Psoas muscle (tissue), 8 donors: ENCODE data around the gene SPDYE4. TPM values are rescaled to one million over a fixed set of nuclear protein-coding genes. Genes with fewer than 3 reads are reported as not detected.

Experiments used
- ATAC-seq, 4 donors: fragments of 200-7000 bp; cut with Tn5 transposase; one replicate each; pipeline ENCODE4 v1.9.1; 2020; ENCODE audit warnings: moderate library complexity in 3 of 4, mild to moderate bottlenecking in 2 of 4
- DNase-seq, 2 donors: peaks; one replicate each; pipeline ENCODE4 v3.0.0-alpha.2; 2020
- H3K27ac ChIP-seq: fragments of 200-600 bp; one replicate; pipeline ENCODE4 v1.8.0; 2022
- H3K27me3 ChIP-seq, 3 donors: fragments of 200-600 bp in 1 of 3; one replicate each; pipeline versions ENCODE4 v1.6.1 to v1.8.0; 2013 to 2022; ENCODE audit warnings: low read length in 2 of 3, mild to moderate bottlenecking in 2 of 3, moderate library complexity in 1 of 3; ENCODE audit not compliant: insufficient read depth in 3 of 3
- H3K36me3 ChIP-seq, 2 donors: fragments of 200-600 bp in 1 of 2; one replicate each; pipeline versions ENCODE4 v1.6.1 to v1.8.0; 2013 to 2022; ENCODE audit warnings: low read depth in 1 of 2, mild to moderate bottlenecking in 1 of 2, moderate library complexity in 1 of 2; ENCODE audit not compliant: insufficient read depth in 1 of 2
- H3K4me1 ChIP-seq: fragments of 200-600 bp; one replicate; pipeline ENCODE4 v1.8.0; 2022
- H3K4me3 ChIP-seq: fragments of 200-600 bp; one replicate; pipeline ENCODE4 v1.8.0; 2022; ENCODE audit warnings: mild to moderate bottlenecking
- H3K9me3 ChIP-seq: fragments of 200-600 bp; one replicate; pipeline ENCODE4 v1.8.0; 2022
- CTCF ChIP-seq: fragments of 200-600 bp; IDR thresholded peaks from one replicate; pipeline ENCODE4 v1.8.0; 2022; ENCODE audit warnings: antibody characterized with exemption
- WGBS, 3 donors: extraction: QIAGEN DNeasy Blood & Tissue Kit; methylation state at CpG; one replicate each; pipeline versions ENCODE4 v1.1.6 to v1.1.7; 2013; 5-methylcytosine and 5-hydroxymethylcytosine counted together
- intact Hi-C, 2 donors: fragments of 100-400 bp; cut with DNase I; formaldehyde crosslinking; loops; one replicate each; pipeline versions ENCODE4 v1.11.0 to v1.14.2; 2022
- polyA plus RNA-seq, 3 donors: library from polyadenylated mRNA; stranded (reverse); fragments of 200-250 nt; gene quantifications; one replicate each; pipeline ENCODE4 v1.2.3, GENCODE V29; 2013
- total RNA-seq, 4 donors: library from RNA; stranded (reverse); fragmentation: NEBNext Ultra II Directional in 2 of 4; extraction: Animal tissue kit (Norgen Biotek cat#: 25700) in 2 of 4; gene quantifications; one replicate each; pipeline versions ENCODE4 v1.2.1 to v1.2.4, GENCODE V29; 2021 to 2023
- donor health status: healthy with polysubstance abuse.
- donor health status: DM: no; HTN: no; CAD: no; lungs with moderate emphysema.
- donor health status: Bipolar disorder and iron deficiency.
- donor health status: healthy.
- donor health status: DM: yes; HTN: yes; CAD: no.
- donor health status: DM: no; HTN: no; CAD: no.
- donor health status: DM: no; HTN: no; CAD: no.
- donor health status: DM: yes; HTN: yes; CAD: no.

The SPDYE4 gene
- total and polyA plus RNA-seq, 7 donors, result not detected

DNA sequence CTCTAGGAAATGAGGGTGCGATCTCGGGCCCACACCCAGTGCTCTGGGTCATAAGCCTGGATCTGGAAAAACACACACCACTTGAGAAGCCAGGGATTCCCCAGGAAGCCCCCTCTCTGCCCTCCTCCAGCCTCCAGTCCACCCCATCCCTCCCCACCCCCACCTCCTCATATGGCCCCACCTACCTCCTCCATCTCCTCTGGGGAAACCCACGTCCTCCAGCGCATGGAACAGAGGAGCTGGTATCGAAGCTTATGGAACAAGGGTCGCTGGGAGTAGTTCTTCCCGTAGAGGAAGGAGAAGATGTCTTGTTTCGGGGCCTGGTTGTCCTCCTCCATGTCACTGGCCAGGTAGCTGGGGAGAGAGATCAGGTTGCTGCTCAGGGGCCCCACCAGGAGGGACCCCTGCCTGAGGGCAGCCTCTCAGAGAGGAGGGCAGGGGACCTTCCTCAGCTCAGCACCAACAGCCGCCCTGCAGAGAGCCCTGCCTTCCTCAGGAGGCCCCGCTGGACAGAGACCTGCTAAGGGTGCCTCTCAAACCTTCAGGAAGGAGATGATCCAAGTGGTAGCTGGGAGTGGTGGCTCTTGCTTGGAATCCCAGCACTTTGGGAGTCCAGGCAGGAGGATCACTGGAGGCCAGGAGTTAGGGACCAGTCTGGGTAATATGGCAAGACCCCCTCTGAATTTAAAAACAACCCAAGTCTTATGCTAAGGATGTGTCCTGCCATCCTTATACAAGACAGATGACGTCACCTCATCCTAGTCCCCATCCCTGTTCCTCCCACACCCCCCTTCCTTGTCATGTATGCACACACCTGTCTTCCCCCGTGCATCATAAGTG is 5.0 kb downstream of the SPDYE4 start:
- intact Hi-C loops, result no loop called here
- TF ChIP-seq CTCF, result no peak
- H3K27ac ChIP-seq, result no peak overlapping the region
- H3K36me3 ChIP-seq, result no peaks in the 10 kb centered on the region
- no peaks in the 10 kb centered on the region for H3K9me3 ChIP-seq
- peaks cover 0 to 4% (median 3%) of the 10 kb centered on the region in 3 donors for H3K27me3 ChIP-seq
- 78 to 83% (median 79%) methylated on average over 12 of the region's 12 CpGs for WGBS, 3 donors
- no peaks in the 10 kb centered on the region for H3K4me1 ChIP-seq
- ATAC-seq (no peak), DNase-seq (no peak)
- no peak overlapping the region for H3K4me3 ChIP-seq

GRCh38 chr17:8749616-8750015 is 8.7 kb downstream of the SPDYE4 start:
- ATAC-seq, result no peak
- Histone ChIP-seq H3K9me3 (no peaks in the 10 kb centered on the region), H3K36me3 (no peaks in the 10 kb centered on the region), H3K4me1 (no peaks in the 10 kb centered on the region), H3K27me3 (peaks cover 0 to 16% (median 1%) of the 10 kb centered on the region in 3 donors), H3K27ac (no peak overlapping the region), H3K4me3 (no peak overlapping the region)
- WGBS, 3 donors, result 50 to 60% (median 54%) methylated on average over 3 of the region's 3 CpGs
- no peak for DNase-seq
- no peak for TF ChIP-seq CTCF
- intact Hi-C loops, result loop anchor here (5.0 to 10.0 kb wide), 2 partner anchors 172 to 175 kb away; no protein-coding TSS in a partner anchor

GRCh38 chr17:8747742-8748141 is 10.6 kb downstream of the SPDYE4 start:
- Histone ChIP-seq H3K9me3 (no peaks in the 10 kb centered on the region), H3K27me3 (peaks cover 0 to 22% (median 2%) of the 10 kb centered on the region in 3 donors), H3K36me3 (no peaks in the 10 kb centered on the region), H3K4me3 (no peak overlapping the region), H3K4me1 (no peaks in the 10 kb centered on the region), H3K27ac (no peak overlapping the region)
- ATAC-seq (no peak), DNase-seq (no peak)
- intact Hi-C loops, result loop anchor here (5.0 to 10.0 kb wide), 2 partner anchors 170 to 173 kb away; no protein-coding TSS in a partner anchor
- WGBS, 3 donors, result 70 to 74% (median 71%) methylated on average over 3 of the region's 3 CpGs
- no peak for TF ChIP-seq CTCF

GRCh38 chr17:8746501-8747236 is 11.7 kb downstream of the SPDYE4 start:
- no peaks in the 10 kb centered on the region for H3K36me3 ChIP-seq
- TF ChIP-seq CTCF, result no peak
- H3K4me1 ChIP-seq, result no peaks in the 10 kb centered on the region
- DNase-seq (no peak), ATAC-seq (peak in 1 of 4 donors; percentile 12)
- WGBS, 3 donors, result 15 to 17% (median 17%) methylated on average over 9 of the region's 9 CpGs
- no peaks in the 10 kb centered on the region for H3K9me3 ChIP-seq
- H3K27me3 ChIP-seq, result peaks cover 0 to 22% (median 2%) of the 10 kb centered on the region in 3 donors
- intact Hi-C loops, result loop anchor here (1.0 to 10.0 kb wide), 3 partner anchors 169 to 336 kb away; no protein-coding TSS in a partner anchor
- peak overlapping the region; percentile 71 for H3K4me3 ChIP-seq
- no peak overlapping the region for H3K27ac ChIP-seq
